Lung (tissue), 12 donors: ENCODE results near the gene INF2. TPM values are rescaled to one million over a fixed set of nuclear protein-coding genes. Genes with fewer than 3 reads are reported as not detected.
"Not testable (repeated sequence)": the region's sequence is repeated elsewhere in the genome, so short reads cannot be mapped to it uniquely, and the experiment has no call there.

Experiments used
- ATAC-seq: fragments of 200-7000 bp; cut with Tn5 transposase; one replicate; pipeline ENCODE4 v1.9.1; 2020; ENCODE audit warnings: moderate number of reproducible peaks; ENCODE audit not compliant: insufficient read depth, low FRiP score
- DNase-seq, 3 donors: peaks; one replicate each; pipeline ENCODE4 v3.0.0-alpha.2; 2013 to 2017
- H3K27ac ChIP-seq, 2 donors: one replicate each; pipeline ENCODE4 v1.5.1; 2013; ENCODE audit warnings: mild to moderate bottlenecking in 2 of 2, moderate library complexity in 2 of 2, control low read depth in 1 of 2, inconsistent platforms in 1 of 2, low read depth in 1 of 2, low read length in 1 of 2
- H3K27me3 ChIP-seq, 3 donors: one replicate each; pipeline ENCODE4 v1.5.1; 2013; ENCODE audit warnings: low read length in 2 of 3; ENCODE audit not compliant: control insufficient read depth in 3 of 3, insufficient read depth in 3 of 3
- H3K36me3 ChIP-seq, 4 donors: one replicate each; pipeline ENCODE4 v1.5.1; 2013; ENCODE audit warnings: low read length in 4 of 4, mild to moderate bottlenecking in 1 of 4, moderate library complexity in 1 of 4; ENCODE audit not compliant: control insufficient read depth in 4 of 4, insufficient read depth in 4 of 4
- H3K4me1 ChIP-seq, 5 donors: one replicate each; pipeline ENCODE4 v1.5.1; 2013; ENCODE audit warnings: low read length in 5 of 5, mild to moderate bottlenecking in 2 of 5, moderate library complexity in 1 of 5; ENCODE audit not compliant: control insufficient read depth in 5 of 5, insufficient read depth in 5 of 5
- H3K4me3 ChIP-seq: one replicate; pipeline ENCODE4 v1.5.1; 2013; ENCODE audit warnings: mild to moderate bottlenecking, control low read depth, moderate library complexity
- H3K9ac ChIP-seq, 2 donors: one replicate each; pipeline ENCODE4 v1.5.1; 2013; ENCODE audit warnings: low read length in 2 of 2, control low read depth in 1 of 2; ENCODE audit not compliant: insufficient read depth in 1 of 2
- H3K9me3 ChIP-seq, 4 donors: one replicate each; pipeline ENCODE4 v1.5.1; 2013; ENCODE audit warnings: low read length in 3 of 4, mild to moderate bottlenecking in 1 of 4, moderate library complexity in 1 of 4; ENCODE audit not compliant: control insufficient read depth in 4 of 4, insufficient read depth in 3 of 4
- CTCF ChIP-seq: IDR thresholded peaks from 2 replicates; pipeline ENCODE4 v1.5.1; 2012; ENCODE audit warnings: mild to moderate bottlenecking; ENCODE audit errors: control extremely low read depth, extremely low read depth
- WGBS, 2 donors: extraction: QIAGEN DNeasy Blood & Tissue Kit; methylation state at CpG; one replicate each; pipeline ENCODE4 v1.1.7; 2013; 5-methylcytosine and 5-hydroxymethylcytosine counted together
- polyA plus RNA-seq, 2 donors: library from polyadenylated mRNA; stranded (reverse); fragments of 200-250 nt; gene quantifications; one replicate each; pipeline ENCODE4 v1.2.1, GENCODE V29; 2013
- total RNA-seq, 2 donors: library from RNA; depleted of rRNA in 1 of 2; stranded (reverse); fragments of >200 nt in 1 of 2; gene quantifications; one replicate each; pipeline ENCODE4 v1.2.1, GENCODE V29; 2014 to 2021
- donor health status: control.
- donor health status: control.
- donor health status: Bipolar disorder and iron deficiency.
- donor health status: healthy.
- donor health status: DM: yes; HTN: yes; CAD: no.

Gene INF2
- total and polyA plus RNA-seq, 4 donors, result 46.1 to 119 (median 78.4) TPM

- no peak for DNase-seq
- Histone ChIP-seq H3K4me3 (no peak overlapping the region), H3K9ac (no peak overlapping the region), H3K9me3 (no peaks in the 10 kb centered on the region), H3K36me3 (peaks cover 0 to 4% (median 2%) of the 10 kb centered on the region in 4 donors), H3K27ac (no peak overlapping the region), H3K4me1 (peaks cover 0 to 66% (median 33%) of the 10 kb centered on the region in 5 donors), H3K27me3 (no peaks in the 10 kb centered on the region)
- no peak for TF ChIP-seq CTCF
- no peak for ATAC-seq
- 86 to 91% methylated on average over 12 of the region's 12 CpGs for WGBS, 2 donors
These were observed 60.8 kb downstream of the INF2 start for GRCh38 chr14:104750056-104750752.

DNA sequence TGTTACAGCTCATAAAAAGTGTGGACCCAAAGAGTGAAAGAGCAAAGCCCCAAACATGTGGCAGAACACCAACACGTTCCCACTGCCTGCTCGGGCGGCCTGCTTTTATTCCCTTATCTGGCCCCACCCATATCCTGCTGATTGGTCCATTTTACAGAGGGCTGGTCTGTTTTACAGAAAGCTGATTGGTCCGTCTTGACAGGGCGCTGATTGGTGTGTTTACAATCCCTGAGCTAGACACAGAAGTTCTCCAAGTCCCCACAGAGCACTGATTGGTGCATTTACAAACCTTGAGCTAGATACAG lies 61.3 kb downstream of the INF2 start:
- 92 to 94% methylated on average over 5 of the region's 5 CpGs for WGBS, 2 donors
- not testable (repeated sequence) for H3K9me3 ChIP-seq, H3K27me3 ChIP-seq, DNase-seq, H3K27ac ChIP-seq, ATAC-seq, H3K4me3 ChIP-seq, H3K36me3 ChIP-seq, H3K9ac ChIP-seq
- peaks cover 0 to 61% (median 31%) of the 10 kb centered on the region in 5 donors for H3K4me1 ChIP-seq

- no peak for TF ChIP-seq CTCF
- no peak for ATAC-seq
- WGBS, 2 donors, result 73 to 79% methylated on average over 71 to 90 of the region's 90 CpGs
- no peaks in the 10 kb centered on the region for H3K27me3 ChIP-seq
- H3K4me1 ChIP-seq, result peaks cover 0 to 50% (median 21%) of the 10 kb centered on the region in 5 donors
- DNase-seq, result peak in 1 of 3 donors; percentile 30
- H3K27ac ChIP-seq, result peak overlapping the region; percentile 74 to 88
- no peaks in the 10 kb centered on the region for H3K9me3 ChIP-seq
- peak overlapping the region; percentile 32 for H3K4me3 ChIP-seq
- peak overlapping the region in 1 of 2 donors; percentile 83 for H3K9ac ChIP-seq
- peaks cover 0 to 18% (median 11%) of the 10 kb centered on the region in 4 donors for H3K36me3 ChIP-seq
These were observed 62.4 kb downstream of the INF2 start for GRCh38 chr14:104751539-104752422.

DNA sequence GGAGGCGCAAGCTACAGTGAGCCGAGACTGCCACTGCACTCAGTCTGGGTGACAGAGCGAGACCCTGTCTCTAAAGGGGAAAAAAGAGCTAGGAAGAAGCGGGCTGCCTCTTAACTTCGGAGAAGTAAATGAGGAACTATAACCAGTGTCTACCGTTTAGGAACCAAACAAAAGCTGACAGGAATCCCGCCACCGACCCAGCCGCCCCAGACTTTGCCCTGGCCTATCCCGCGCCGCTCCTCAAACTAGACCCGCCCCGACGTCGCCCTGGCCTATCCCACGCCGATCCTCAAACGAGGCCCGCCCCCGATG lies 63.0 kb downstream of the INF2 start:
- peak overlapping the region; percentile 74 to 88 for H3K27ac ChIP-seq
- H3K4me3 ChIP-seq, result peak overlapping the region; percentile 32
- no peak for DNase-seq
- H3K9ac ChIP-seq, result peak overlapping the region in 1 of 2 donors; percentile 83
- H3K36me3 ChIP-seq, result peaks cover 0 to 23% (median 15%) of the 10 kb centered on the region in 4 donors
- 3 to 5% methylated on average over 21 of the region's 21 CpGs for WGBS, 2 donors
- no peak for ATAC-seq
- H3K27me3 ChIP-seq, result no peaks in the 10 kb centered on the region
- H3K4me1 ChIP-seq, result peaks cover 0 to 44% (median 15%) of the 10 kb centered on the region in 5 donors
- no peaks in the 10 kb centered on the region for H3K9me3 ChIP-seq
- no peak for TF ChIP-seq CTCF
